Keratinocyte (primary cell): ENCODE results near the gene SYT6. TPM values are rescaled to one million over a fixed set of nuclear protein-coding genes. Genes with fewer than 3 reads are reported as not detected.

Experiments used
- DNase-seq: peaks from one replicate; pipeline ENCODE4 v3.0.0-alpha.2; 2011; ENCODE audit warnings: low read depth, missing footprints, low spot score
- FAIRE-seq: peaks from 2 replicates; lab custom pipeline; 2011; peaks lifted over from hg19 to GRCh38; lab: Jason Lieb, UNC
- H2AFZ ChIP-seq: 2 replicates; pipeline ENCODE4 v1.6.0; 2012; ENCODE audit warnings: low read length, control low read depth, inconsistent platforms; ENCODE audit not compliant: control insufficient read depth
- H3K27ac ChIP-seq: 2 replicates; pipeline ENCODE4 v1.5.1; 2011; ENCODE audit warnings: low read length; ENCODE audit not compliant: control insufficient read depth, insufficient read depth
- H3K27me3 ChIP-seq: 3 replicates; pipeline ENCODE4 v1.6.0; 2011; ENCODE audit warnings: low read length; ENCODE audit not compliant: control insufficient read depth, insufficient read depth; ENCODE audit errors: extremely low read depth
- H3K36me3 ChIP-seq, 2 experiments: 2 replicates in 1 of 2; 3 replicates in 1 of 2; pipeline ENCODE4 v1.5.1; 2011; ENCODE audit warnings: low read length in 2 of 2, mild to moderate bottlenecking in 1 of 2; ENCODE audit not compliant: control insufficient read depth in 2 of 2, insufficient read depth in 2 of 2; ENCODE audit errors: extremely low read depth in 1 of 2
- H3K4me1 ChIP-seq: 3 replicates; pipeline ENCODE4 v1.5.1; 2011; ENCODE audit warnings: low read length; ENCODE audit not compliant: control insufficient read depth, insufficient read depth; ENCODE audit errors: extremely low read depth
- H3K4me2 ChIP-seq: 3 replicates; pipeline ENCODE4 v1.6.0; 2011; ENCODE audit warnings: low read depth, low read length; ENCODE audit not compliant: control insufficient read depth, insufficient read depth; ENCODE audit errors: extremely low read depth
- H3K4me3 ChIP-seq, 3 experiments: fragments of 200-600 bp in 1 of 3; sonication (generic) in 1 of 3; 2 replicates in 2 of 3; 3 replicates in 1 of 3; pipeline ENCODE4 v1.5.1; 2011 to 2016; ENCODE audit warnings: low read length in 3 of 3, mild to moderate bottlenecking in 3 of 3, control low read depth in 2 of 3, inconsistent platforms in 1 of 3, low read depth in 1 of 3, mixed read lengths in 1 of 3, mixed run types in 1 of 3, moderate library complexity in 1 of 3; ENCODE audit not compliant: control insufficient read depth in 2 of 3, insufficient read depth in 2 of 3; ENCODE audit errors: extremely low read depth in 1 of 3
- H3K79me2 ChIP-seq: 2 replicates; pipeline ENCODE4 v1.6.0; 2012; ENCODE audit warnings: low read length; ENCODE audit not compliant: control insufficient read depth, insufficient read depth
- H3K9ac ChIP-seq: 3 replicates; pipeline ENCODE4 v1.6.0; 2011; ENCODE audit warnings: low read length; ENCODE audit not compliant: control insufficient read depth, insufficient read depth; ENCODE audit errors: extremely low read depth
- H3K9me1 ChIP-seq: 3 replicates; pipeline ENCODE4 v1.6.0; 2011; ENCODE audit warnings: low read length; ENCODE audit not compliant: control insufficient read depth, insufficient read depth; ENCODE audit errors: extremely low read depth
- H3K9me3 ChIP-seq: 2 replicates; pipeline ENCODE4 v1.5.1; 2012; ENCODE audit warnings: low read depth, low read length; ENCODE audit not compliant: control insufficient read depth
- H4K20me1 ChIP-seq: 3 replicates; pipeline ENCODE4 v1.6.0; 2011; ENCODE audit warnings: low read length; ENCODE audit not compliant: control insufficient read depth, insufficient read depth; ENCODE audit errors: extremely low read depth
- CTCF ChIP-seq, 3 experiments: IDR thresholded peaks in 1 of 3; conservative IDR thresholded peaks in 1 of 3; optimal IDR thresholded peaks in 1 of 3; 2 replicates in 2 of 3; 3 replicates in 1 of 3; pipeline versions ENCODE3 to v1.5.1; 2011; ENCODE audit warnings: low read length in 3 of 3, mild to moderate bottlenecking in 3 of 3, moderate library complexity in 2 of 3, control low read depth in 1 of 3, inconsistent platforms in 1 of 3; ENCODE audit not compliant: insufficient read depth in 2 of 3; ENCODE audit errors: extremely low read depth in 1 of 3
- EZH2 ChIP-seq: IDR thresholded peaks from one replicate; pipeline ENCODE4 v1.6.1; 2012; ENCODE audit warnings: inconsistent platforms, mild to moderate bottlenecking, low read length, moderate library complexity
- dilution Hi-C: fragments of 300-500 bp; cut with MboI; formaldehyde crosslinking; loops from one replicate; pipeline ENCODE4 v1.7.0; 2020; ENCODE audit warnings: low sequenced_read_pairs; ENCODE audit not compliant: extremely low pct_ligation_motif_present
- polyA plus RNA-seq, 5 experiments: library from polyadenylated mRNA; depleted of rRNA in 3 of 5; stranded (reverse) in 3 of 5; stranded (forward) in 1 of 5; unstranded in 1 of 5; fragments of >200 nt; gene quantifications; 1 replicate in 1 of 5; 2 replicates in 3 of 5; 3 replicates in 1 of 5; pipeline versions ENCODE4 v1.2.1 to v1.2.3, GENCODE V29; 2011 to 2012; ENCODE audit warnings: missing spikeins in 2 of 5, low read depth in 1 of 5, low replicate concordance in 1 of 5

The SYT6 gene
- polyA plus RNA-seq, 1 donor (not counting 4 experiments of a cell fraction or from before 2014, with no cell fraction given) = not detected

- no peaks in the 10 kb centered on the region for H3K79me2 ChIP-seq
- H3K9me3 ChIP-seq = no peaks in the 10 kb centered on the region
- H3K27me3 ChIP-seq = no peaks in the 10 kb centered on the region
- DNase-seq (no peak), FAIRE-seq (no peak)
- no peaks in the 10 kb centered on the region for H3K4me1 ChIP-seq
- no peak overlapping the region for H3K27ac ChIP-seq
- H3K4me3 ChIP-seq = no peak overlapping the region
- no peaks in the 10 kb centered on the region for H3K9me1 ChIP-seq
- no peak overlapping the region for H3K9ac ChIP-seq
- H2AFZ ChIP-seq = no peak overlapping the region
- TF ChIP-seq CTCF (optimal IDR thresholded peaks at IDR 0.05 in 1 of 3, IDR thresholded peaks at IDR 0.05 in 1 of 3, conservative IDR thresholded peaks at IDR 0.05 in 1 of 3; ENCODE audit: extremely low read depth in 1 of 3, insufficient read depth in 2 of 3, low read length in 3 of 3) = no peak
- TF ChIP-seq EZH2 = no peak
- no peaks in the 10 kb centered on the region for H4K20me1 ChIP-seq
- dilution Hi-C loops = no loop called here
- no peak overlapping the region for H3K4me2 ChIP-seq
- H3K36me3 ChIP-seq = no peaks in the 10 kb centered on the region
Measured at GRCh38 chr1:114107474-114108435, 45.9 kb downstream of the SYT6 start.

- FAIRE-seq (no peak), DNase-seq (no peak)
- no peaks in the 10 kb centered on the region for H3K36me3 ChIP-seq
- H2AFZ ChIP-seq = no peak overlapping the region
- no peak overlapping the region for H3K4me3 ChIP-seq
- TF ChIP-seq EZH2 = no peak
- TF ChIP-seq CTCF (optimal IDR thresholded peaks at IDR 0.05 in 1 of 3, IDR thresholded peaks at IDR 0.05 in 1 of 3, conservative IDR thresholded peaks at IDR 0.05 in 1 of 3; ENCODE audit: extremely low read depth in 1 of 3, insufficient read depth in 2 of 3, low read length in 3 of 3) = no peak
- no peak overlapping the region for H3K9ac ChIP-seq
- no peak overlapping the region for H3K4me2 ChIP-seq
- H4K20me1 ChIP-seq = no peaks in the 10 kb centered on the region
- H3K79me2 ChIP-seq = no peaks in the 10 kb centered on the region
- no peaks in the 10 kb centered on the region for H3K9me3 ChIP-seq
- H3K9me1 ChIP-seq = no peaks in the 10 kb centered on the region
- H3K27ac ChIP-seq = no peak overlapping the region
- H3K27me3 ChIP-seq = peaks cover 3% of the 10 kb centered on the region
- H3K4me1 ChIP-seq = no peaks in the 10 kb centered on the region
- dilution Hi-C loops = no loop called here
Measured at GRCh38 chr1:114105421-114105979, 48.2 kb downstream of the SYT6 start.
